OCI-LY1 (cell line): ENCODE data around the gene PAK5.

ENCODE experiments used
- H2AFZ ChIP-seq: fragments of 200-600 bp; sonication (generic), shearing (Covaris generic); 2 replicates; pipeline ENCODE4 v1.6.0; 2014; ENCODE audit warnings: antibody characterized with exemption, mild to moderate bottlenecking, low read length
- H3F3A ChIP-seq: fragments of 200-600 bp; sonication (generic), shearing (Covaris generic); 2 replicates; pipeline ENCODE4 v1.6.0; 2014; ENCODE audit warnings: mild to moderate bottlenecking, antibody characterized with exemption, low read length, moderate library complexity; ENCODE audit not compliant: insufficient read depth
- H3K27ac ChIP-seq: fragments of 200-600 bp; sonication (generic); 2 replicates; pipeline ENCODE4 v1.5.1; 2014; ENCODE audit warnings: low read length, mixed run types, mild to moderate bottlenecking, low read depth; ENCODE audit not compliant: poor library complexity, severe bottlenecking
- H3K27me3 ChIP-seq: fragments of 200-600 bp; sonication (generic); 2 replicates; pipeline ENCODE4 v1.6.0; 2014; ENCODE audit warnings: antibody characterized with exemption, mild to moderate bottlenecking, low read length, moderate library complexity; ENCODE audit not compliant: insufficient read depth
- H3K36me3 ChIP-seq: fragments of 200-600 bp; sonication (generic); 2 replicates; pipeline ENCODE4 v1.6.1; 2014; ENCODE audit warnings: mild to moderate bottlenecking, antibody characterized with exemption, low read length, moderate library complexity, mixed read lengths; ENCODE audit not compliant: insufficient read depth
- H3K4me1 ChIP-seq: fragments of 200-600 bp; sonication (generic); 2 replicates; pipeline ENCODE4 v1.5.1; 2014; ENCODE audit warnings: mild to moderate bottlenecking, low read length, moderate library complexity; ENCODE audit not compliant: insufficient read depth, severe bottlenecking
- H3K4me2 ChIP-seq: fragments of 200-600 bp; sonication (generic), shearing (Covaris generic); 2 replicates; pipeline ENCODE4 v1.6.1; 2014; ENCODE audit warnings: low read length
- H3K4me3 ChIP-seq: fragments of 200-600 bp; sonication (generic); 2 replicates; pipeline ENCODE4 v1.5.1; 2014; ENCODE audit warnings: low read length, low read depth, mild to moderate bottlenecking, mixed read lengths; ENCODE audit not compliant: poor library complexity, severe bottlenecking
- H3K79me2 ChIP-seq: fragments of 200-600 bp; shearing (Covaris generic); 2 replicates; pipeline ENCODE4 v1.6.1; 2016; ENCODE audit warnings: mixed run types, low read length, mixed read lengths; ENCODE audit not compliant: insufficient read depth
- H3K9ac ChIP-seq: fragments of 200-600 bp; sonication (generic), shearing (Covaris generic); 2 replicates; pipeline ENCODE4 v1.6.1; 2014; ENCODE audit warnings: mild to moderate bottlenecking, low read length, mixed read lengths
- H3K9me2 ChIP-seq: fragments of 200-600 bp; sonication (generic), shearing (Covaris generic); 2 replicates; pipeline ENCODE4 v1.6.1; 2014; ENCODE audit warnings: low read depth, mild to moderate bottlenecking, low read length, mixed read lengths
- H3K9me3 ChIP-seq: fragments of 200-600 bp; shearing (Covaris generic); 2 replicates; pipeline ENCODE4 v1.6.1; 2014; ENCODE audit warnings: low read length, mixed read lengths
- H4K20me1 ChIP-seq: fragments of 200-600 bp; sonication (generic), shearing (Covaris generic); 2 replicates; pipeline ENCODE4 v1.6.0; 2016; ENCODE audit warnings: mild to moderate bottlenecking, low read length; ENCODE audit not compliant: insufficient read depth
- CTCF ChIP-seq: fragments of 200-600 bp; sonication (generic), shearing (Covaris generic); IDR thresholded peaks from 2 replicates; pipeline ENCODE4 v1.5.1; 2017; ENCODE audit warnings: mild to moderate bottlenecking, antibody characterized with exemption, low read length, moderate library complexity, mixed read lengths
- EZH2 ChIP-seq: fragments of 200-600 bp; sonication (generic), shearing (Covaris generic); IDR thresholded peaks from 2 replicates; pipeline ENCODE4 v1.8.0; 2017; ENCODE audit warnings: borderline replicate concordance, mixed run types, mild to moderate bottlenecking, antibody characterized with exemption, low read length, moderate library complexity, mixed read lengths

Gene PAK5

DNA sequence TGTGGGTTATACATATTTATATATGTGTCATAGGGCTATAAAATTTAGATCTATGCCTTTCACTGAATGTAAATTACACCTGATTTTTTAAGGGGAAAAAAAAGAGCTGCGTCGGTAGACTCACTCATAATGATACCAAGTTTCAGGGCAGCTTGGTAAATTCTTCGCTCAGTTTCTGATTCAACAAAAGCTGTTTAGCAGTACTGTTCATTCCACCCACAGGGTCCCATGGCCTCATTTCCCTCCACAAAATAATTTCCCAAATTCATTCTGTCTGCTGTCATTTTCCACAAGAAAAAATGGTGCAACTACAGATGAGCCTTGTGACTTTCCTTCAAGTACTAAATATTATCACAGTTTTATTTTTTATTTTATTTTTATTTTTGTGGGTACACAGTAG lies 63.7 kb downstream of the PAK5 start:
- no peaks in the 10 kb centered on the region for H3F3A ChIP-seq
- no peak overlapping the region for H3K27ac ChIP-seq
- no peak overlapping the region for H3K4me2 ChIP-seq
- H3K9ac ChIP-seq: no peak overlapping the region
- no peaks in the 10 kb centered on the region for H4K20me1 ChIP-seq
- H3K27me3 ChIP-seq: no peaks in the 10 kb centered on the region
- H3K36me3 ChIP-seq: no peaks in the 10 kb centered on the region
- H3K79me2 ChIP-seq: no peaks in the 10 kb centered on the region
- no peaks in the 10 kb centered on the region for H3K9me2 ChIP-seq
- TF ChIP-seq CTCF: no peak
- no peak for TF ChIP-seq EZH2
- no peak overlapping the region for H3K4me3 ChIP-seq
- H3K9me3 ChIP-seq: no peaks in the 10 kb centered on the region
- no peaks in the 10 kb centered on the region for H3K4me1 ChIP-seq
- H2AFZ ChIP-seq: no peak overlapping the region

DNA sequence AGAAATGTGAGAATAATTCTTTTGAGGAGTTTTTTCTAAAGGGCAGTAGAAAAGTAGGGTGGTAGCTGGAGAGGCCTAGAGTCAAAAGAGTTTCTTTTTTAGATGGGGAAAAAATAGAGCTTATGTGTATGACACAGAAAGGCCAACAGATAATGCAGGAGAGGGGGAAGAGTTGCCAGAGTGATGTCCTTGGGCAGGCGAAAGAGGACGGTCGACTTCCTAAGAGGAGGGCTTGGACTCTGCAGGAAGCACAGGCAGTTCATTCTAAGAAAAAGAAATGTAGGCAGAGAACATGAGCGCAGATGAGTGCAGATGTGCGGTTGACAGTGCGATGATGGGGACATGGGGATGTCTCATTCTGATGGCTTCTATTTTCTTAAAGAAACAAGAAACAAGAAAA lies 68.9 kb downstream of the PAK5 start:
- Histone ChIP-seq H4K20me1 (no peaks in the 10 kb centered on the region), H3K27me3 (no peaks in the 10 kb centered on the region), H3K4me2 (no peak overlapping the region), H3K27ac (no peak overlapping the region), H3K4me1 (no peaks in the 10 kb centered on the region), H3F3A (no peaks in the 10 kb centered on the region), H3K4me3 (no peak overlapping the region), H3K79me2 (no peaks in the 10 kb centered on the region), H2AFZ (no peak overlapping the region), H3K36me3 (no peaks in the 10 kb centered on the region), H3K9ac (no peak overlapping the region), H3K9me3 (no peaks in the 10 kb centered on the region), H3K9me2 (no peaks in the 10 kb centered on the region)
- TF ChIP-seq CTCF (no peak), EZH2 (no peak)

DNA sequence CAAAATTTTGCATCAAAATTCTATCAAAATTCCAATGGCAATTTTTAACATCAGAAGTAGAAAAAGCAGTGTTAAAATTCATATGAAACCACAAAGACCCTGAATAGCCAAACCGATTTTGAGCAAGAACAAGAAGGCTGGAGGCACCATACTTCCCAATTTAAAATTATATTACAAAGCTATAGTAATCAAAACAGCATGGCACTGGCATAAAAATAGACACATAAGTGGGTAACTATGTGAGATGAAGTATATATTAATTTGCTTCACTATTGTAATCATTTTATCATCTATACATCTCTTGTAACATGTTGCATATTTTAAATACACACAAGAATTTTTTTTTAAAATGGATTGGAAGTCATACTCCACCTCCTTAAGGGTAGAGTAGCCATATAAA lies 77.4 kb downstream of the PAK5 start:
- H4K20me1 ChIP-seq: no peaks in the 10 kb centered on the region
- H3K27me3 ChIP-seq: no peaks in the 10 kb centered on the region
- no peak overlapping the region for H3K27ac ChIP-seq
- H3K9ac ChIP-seq: no peak overlapping the region
- H3K36me3 ChIP-seq: no peaks in the 10 kb centered on the region
- H3F3A ChIP-seq: no peaks in the 10 kb centered on the region
- no peaks in the 10 kb centered on the region for H3K9me2 ChIP-seq
- H3K9me3 ChIP-seq: no peaks in the 10 kb centered on the region; the same call in 1 of the 2 replicates
- H3K4me2 ChIP-seq: no peak overlapping the region
- no peak overlapping the region for H2AFZ ChIP-seq
- no peak overlapping the region for H3K4me3 ChIP-seq
- H3K4me1 ChIP-seq: no peaks in the 10 kb centered on the region
- no peaks in the 10 kb centered on the region for H3K79me2 ChIP-seq
- TF ChIP-seq EZH2 (no peak), CTCF (no peak)
